BJ (cell line): ENCODE measurements around the gene UBE2J2. TPM values are rescaled to one million over a fixed set of nuclear protein-coding genes. Genes with fewer than 3 reads are reported as not detected.

Source experiments
- CTCF ChIA-PET: fragments of 350-600 bp; formaldehyde crosslinking; extraction: SDS; loops from one replicate; lab custom pipeline; 2021; ENCODE audit warnings: antibody characterized with exemption, inconsistent platforms; lab: Yijun Ruan, JAX
- POLR2A ChIA-PET: fragments of 300-600 bp; sonication (Branson Sonifier 250); formaldehyde crosslinking; extraction: SDS; loops from one replicate; lab custom pipeline; 2021; ENCODE audit warnings: antibody characterized with exemption; lab: Charles Lee
- DNase-seq: peaks from one replicate; pipeline ENCODE4 v3.0.0-alpha.2; 2011; ENCODE audit warnings: low read depth
- H3K27me3 ChIP-seq: 2 replicates; pipeline ENCODE4 v1.6.0; 2011; ENCODE audit warnings: low read length; ENCODE audit not compliant: control insufficient read depth, insufficient read depth
- H3K36me3 ChIP-seq: 2 replicates; pipeline ENCODE4 v1.5.1; 2011; ENCODE audit warnings: low read length; ENCODE audit not compliant: control insufficient read depth, insufficient read depth
- H3K4me3 ChIP-seq: 2 replicates; pipeline ENCODE4 v1.5.1; 2011; ENCODE audit warnings: low read depth, mild to moderate bottlenecking, control low read depth, low read length
- CTCF ChIP-seq: IDR thresholded peaks from 2 replicates; pipeline ENCODE4 v1.5.1; 2011; ENCODE audit warnings: low read depth, mild to moderate bottlenecking, control low read depth, inconsistent platforms, low read length, moderate library complexity; ENCODE audit not compliant: insufficient read depth
- polyA plus RNA-seq: library from polyadenylated mRNA; depleted of rRNA; stranded (reverse); fragments of >200 nt; gene quantifications from 2 replicates; pipeline ENCODE4 v1.2.3, GENCODE V29; 2011

The UBE2J2 gene
- polyA plus RNA-seq, 1 experiment, result 25.7 TPM

- no peaks in the 10 kb centered on the region for H3K27me3 ChIP-seq
- peaks cover 30% of the 10 kb centered on the region for H3K36me3 ChIP-seq
- H3K4me3 ChIP-seq, result no peak overlapping the region
- POLR2A ChIA-PET, result no interaction called here
- CTCF ChIA-PET, result interaction anchor here (1.0 kb wide), 2 partner anchors 8 to 96 kb away, joined by 3 to 4 read pairs; no protein-coding TSS in a partner anchor
- DNase-seq, result no peak
- no peak for TF ChIP-seq CTCF
These were observed 55.8 kb downstream of the UBE2J2 start for GRCh38 chr1:1217621-1218523.

GRCh38 chr1:1216770-1217620 lies 56.7 kb downstream of the UBE2J2 start:
- CTCF ChIA-PET, result interaction anchor here (1.0 kb wide), 1 partner anchor 9 kb away, joined by 3 read pairs; no protein-coding TSS in a partner anchor
- H3K36me3 ChIP-seq, result peaks cover 22% of the 10 kb centered on the region
- POLR2A ChIA-PET, result no interaction called here
- DNase-seq, result no peak
- no peaks in the 10 kb centered on the region for H3K27me3 ChIP-seq
- TF ChIP-seq CTCF, result no peak
- no peak overlapping the region for H3K4me3 ChIP-seq

- H3K36me3 ChIP-seq, result peaks cover 21% of the 10 kb centered on the region
- no peak for DNase-seq
- POLR2A ChIA-PET, result no interaction called here
- H3K27me3 ChIP-seq, result no peaks in the 10 kb centered on the region
- TF ChIP-seq CTCF, result no peak
- CTCF ChIA-PET, result interaction anchor here (1.8 kb wide), 1 partner anchor 94 kb away, joined by 7 read pairs; no protein-coding TSS in a partner anchor
- H3K4me3 ChIP-seq, result no peak overlapping the region
These were observed 57.6 kb downstream of the UBE2J2 start for GRCh38 chr1:1215881-1216605.

- no peak for DNase-seq
- CTCF ChIA-PET, result interaction anchor here (1.8 kb wide), 1 partner anchor 93 kb away, joined by 7 read pairs; no protein-coding TSS in a partner anchor
- POLR2A ChIA-PET, result no interaction called here
- Histone ChIP-seq H3K36me3 (peaks cover 18% of the 10 kb centered on the region), H3K27me3 (no peaks in the 10 kb centered on the region), H3K4me3 (no peak overlapping the region)
- TF ChIP-seq CTCF, result no peak
These were observed 58.5 kb downstream of the UBE2J2 start for GRCh38 chr1:1215080-1215676.
